Measurements from ENCODE around the gene CADM2.
"Not testable (repeated sequence)": the region's sequence is repeated elsewhere in the genome, so short reads cannot be mapped to it uniquely, and the experiment has no call there.

Gene CADM2

DNA sequence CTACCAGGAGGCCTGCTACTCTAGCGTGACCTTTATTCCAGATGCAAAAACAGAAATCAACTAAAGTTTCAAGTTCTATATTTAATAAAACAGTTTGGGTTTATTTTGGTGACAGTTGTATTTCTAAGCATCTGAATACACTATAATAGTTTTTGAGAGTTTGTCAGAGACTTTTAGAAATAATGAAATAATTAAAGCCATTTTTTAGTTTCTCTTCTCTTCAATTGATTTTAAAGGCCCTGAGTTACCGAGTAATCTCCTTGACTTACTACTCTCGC lies 523.4 kb downstream of the CADM2 start:
- DNase-seq (ENCODE audit: low read depth) = no peak
- TF ChIP-seq, protein P1, sequence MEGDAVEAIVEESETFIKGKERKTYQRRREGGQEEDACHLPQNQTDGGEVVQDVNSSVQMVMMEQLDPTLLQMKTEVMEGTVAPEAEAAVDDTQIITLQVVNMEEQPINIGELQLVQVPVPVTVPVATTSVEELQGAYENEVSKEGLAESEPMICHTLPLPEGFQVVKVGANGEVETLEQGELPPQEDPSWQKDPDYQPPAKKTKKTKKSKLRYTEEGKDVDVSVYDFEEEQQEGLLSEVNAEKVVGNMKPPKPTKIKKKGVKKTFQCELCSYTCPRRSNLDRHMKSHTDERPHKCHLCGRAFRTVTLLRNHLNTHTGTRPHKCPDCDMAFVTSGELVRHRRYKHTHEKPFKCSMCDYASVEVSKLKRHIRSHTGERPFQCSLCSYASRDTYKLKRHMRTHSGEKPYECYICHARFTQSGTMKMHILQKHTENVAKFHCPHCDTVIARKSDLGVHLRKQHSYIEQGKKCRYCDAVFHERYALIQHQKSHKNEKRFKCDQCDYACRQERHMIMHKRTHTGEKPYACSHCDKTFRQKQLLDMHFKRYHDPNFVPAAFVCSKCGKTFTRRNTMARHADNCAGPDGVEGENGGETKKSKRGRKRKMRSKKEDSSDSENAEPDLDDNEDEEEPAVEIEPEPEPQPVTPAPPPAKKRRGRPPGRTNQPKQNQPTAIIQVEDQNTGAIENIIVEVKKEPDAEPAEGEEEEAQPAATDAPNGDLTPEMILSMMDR (IDR thresholded peaks at IDR 0.05; ENCODE audit: low read depth, low read length, missing control alignments) = no peak
- in situ Hi-C loops (cut with HindIII; ENCODE audit: low sequenced_read_pairs) = no loop called here
- no peak overlapping the region for H3K4me3 ChIP-seq (ENCODE audit: low read depth, low read length)

DNA sequence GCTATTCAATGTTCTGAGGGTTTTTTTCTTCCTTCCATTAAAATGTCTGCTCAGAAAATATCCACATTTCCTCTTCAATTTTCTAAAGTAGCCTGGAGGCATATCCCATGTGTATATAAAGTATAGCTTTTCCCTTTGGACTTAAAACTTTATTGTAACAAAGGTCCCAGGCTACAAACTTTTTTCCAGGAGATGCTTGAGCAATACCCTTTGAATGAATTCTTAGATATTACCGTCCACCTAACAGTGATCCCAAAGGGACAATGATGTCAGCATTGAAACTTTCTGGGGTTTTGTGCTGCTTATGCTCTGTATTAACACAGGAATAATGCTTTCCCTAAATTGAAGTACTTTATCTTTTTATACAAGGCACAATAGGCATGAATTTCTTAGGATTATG lies 525.2 kb downstream of the CADM2 start:
- no peak for DNase-seq (ENCODE audit: low read depth)
- in situ Hi-C loops (cut with HindIII; ENCODE audit: low sequenced_read_pairs) = no loop called here
- TF ChIP-seq, protein P1 (IDR thresholded peaks at IDR 0.05; ENCODE audit: low read depth, low read length, missing control alignments) = no peak
- H3K4me3 ChIP-seq (ENCODE audit: low read depth, low read length) = no peak overlapping the region

DNA sequence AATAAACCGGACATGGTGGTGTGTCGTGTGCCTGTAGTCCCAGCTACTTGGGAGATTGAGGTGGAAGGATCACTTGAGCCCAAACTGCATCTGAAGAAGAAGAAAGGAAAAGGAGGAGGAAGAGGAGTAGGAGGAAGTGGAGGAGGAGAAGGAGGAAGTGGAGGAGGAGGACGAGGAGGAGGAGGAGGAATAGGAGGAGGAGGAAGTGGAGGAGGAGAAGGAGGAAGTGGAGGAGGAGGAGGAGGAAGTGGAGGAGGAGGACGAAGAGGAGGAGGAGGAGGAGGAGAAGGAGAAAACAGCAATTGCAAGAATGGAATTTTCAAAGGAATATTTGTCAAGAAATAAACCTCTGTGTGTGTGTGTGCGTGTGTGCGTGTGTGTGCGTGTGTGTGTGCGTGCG lies 528.6 kb downstream of the CADM2 start:
- no peak overlapping the region for H3K4me3 ChIP-seq (ENCODE audit: low read depth, low read length)
- in situ Hi-C loops (cut with HindIII; ENCODE audit: low sequenced_read_pairs) = no loop called here
- TF ChIP-seq, protein P1 (IDR thresholded peaks at IDR 0.05; ENCODE audit: low read depth, low read length, missing control alignments) = no peak
- no peak for DNase-seq (ENCODE audit: low read depth)

DNA sequence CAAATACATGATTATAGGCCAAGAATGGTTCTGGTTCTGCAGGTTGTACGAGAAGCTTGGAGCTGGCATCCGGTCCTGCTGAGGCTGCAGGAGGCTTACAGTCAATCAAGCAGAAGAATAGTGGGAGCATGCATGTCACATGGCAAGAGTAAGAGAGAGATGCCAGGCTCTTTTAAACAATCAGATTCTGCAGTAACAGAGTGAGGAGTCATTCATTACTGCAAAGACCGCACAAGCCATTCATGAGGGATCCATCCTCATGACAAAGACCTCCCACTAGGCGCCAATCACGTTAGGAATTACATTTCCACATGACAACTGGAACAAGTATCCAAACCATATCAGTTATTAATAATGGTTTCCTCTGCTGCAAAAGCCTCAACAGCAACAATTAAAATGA lies 536.8 kb downstream of the CADM2 start:
- in situ Hi-C loops (cut with HindIII; ENCODE audit: low sequenced_read_pairs) = no loop called here
- H3K4me3 ChIP-seq (ENCODE audit: low read depth, low read length) = no peak overlapping the region
- DNase-seq (ENCODE audit: low read depth) = no peak
- TF ChIP-seq, protein P1 (IDR thresholded peaks at IDR 0.05; ENCODE audit: low read depth, low read length, missing control alignments) = no peak

DNA sequence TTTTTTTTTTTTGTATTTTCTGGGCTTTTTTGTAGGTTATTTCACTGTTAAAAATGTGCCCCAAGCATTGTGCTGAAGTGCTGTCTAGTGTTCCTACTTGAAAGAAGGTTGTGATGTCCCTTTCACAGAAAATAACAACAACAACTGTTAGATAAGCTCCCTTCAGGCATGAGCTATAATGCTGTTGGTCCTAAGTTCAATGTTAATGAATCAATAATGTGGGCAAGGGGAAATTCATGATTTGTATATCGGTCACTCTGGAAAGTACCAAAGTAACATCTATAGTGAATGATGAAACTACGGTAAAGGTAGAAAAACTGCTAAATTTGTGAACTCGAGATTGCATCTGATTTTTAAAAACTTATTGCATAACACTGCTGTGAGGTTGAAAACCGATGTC lies 539.4 kb downstream of the CADM2 start:
- in situ Hi-C loops (cut with HindIII; ENCODE audit: low sequenced_read_pairs) = no loop called here
- TF ChIP-seq, protein P1 (IDR thresholded peaks at IDR 0.05; ENCODE audit: low read depth, low read length, missing control alignments) = no peak
- DNase-seq (ENCODE audit: low read depth) = no peak
- no peak overlapping the region for H3K4me3 ChIP-seq (ENCODE audit: low read depth, low read length)

DNA sequence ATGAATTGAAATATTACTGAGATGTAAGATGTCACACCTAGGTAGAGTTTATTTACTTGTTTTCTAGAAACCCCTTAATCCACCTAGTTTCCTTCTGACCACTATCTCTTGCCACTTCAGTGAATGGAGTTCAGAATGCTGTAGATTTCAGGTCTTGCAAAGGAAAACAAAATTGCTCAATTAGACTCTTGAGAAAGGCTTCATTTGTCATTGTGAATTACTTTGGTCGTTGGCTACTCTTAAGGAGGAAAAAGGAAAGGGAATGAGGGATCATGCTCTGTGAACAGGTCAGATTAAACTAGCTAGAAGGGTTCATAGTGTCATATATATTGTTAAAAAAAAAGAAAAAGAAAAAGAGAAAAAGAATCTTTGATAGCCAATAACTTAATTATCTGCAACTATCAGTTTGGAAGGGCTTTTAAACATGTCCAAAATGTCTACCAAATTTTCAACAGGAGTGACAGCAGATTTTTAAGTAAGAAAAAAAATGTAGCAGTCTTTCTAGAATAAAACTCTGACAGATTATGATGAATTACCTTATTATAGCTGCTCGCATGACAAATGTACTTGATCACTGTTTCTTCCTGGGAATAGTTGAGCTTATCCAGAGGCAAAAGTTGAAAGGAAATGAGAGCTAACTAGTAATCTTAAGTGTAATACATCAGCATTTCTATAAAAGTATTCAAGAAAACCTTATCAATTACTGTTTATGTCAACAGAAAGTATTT lies 543.5 kb downstream of the CADM2 start:
- TF ChIP-seq, protein P1 (IDR thresholded peaks at IDR 0.05; ENCODE audit: low read depth, low read length, missing control alignments) = no peak
- no peak for DNase-seq (ENCODE audit: low read depth)
- in situ Hi-C loops (cut with HindIII; ENCODE audit: low sequenced_read_pairs) = no loop called here
- H3K4me3 ChIP-seq (ENCODE audit: low read depth, low read length) = no peak overlapping the region

DNA sequence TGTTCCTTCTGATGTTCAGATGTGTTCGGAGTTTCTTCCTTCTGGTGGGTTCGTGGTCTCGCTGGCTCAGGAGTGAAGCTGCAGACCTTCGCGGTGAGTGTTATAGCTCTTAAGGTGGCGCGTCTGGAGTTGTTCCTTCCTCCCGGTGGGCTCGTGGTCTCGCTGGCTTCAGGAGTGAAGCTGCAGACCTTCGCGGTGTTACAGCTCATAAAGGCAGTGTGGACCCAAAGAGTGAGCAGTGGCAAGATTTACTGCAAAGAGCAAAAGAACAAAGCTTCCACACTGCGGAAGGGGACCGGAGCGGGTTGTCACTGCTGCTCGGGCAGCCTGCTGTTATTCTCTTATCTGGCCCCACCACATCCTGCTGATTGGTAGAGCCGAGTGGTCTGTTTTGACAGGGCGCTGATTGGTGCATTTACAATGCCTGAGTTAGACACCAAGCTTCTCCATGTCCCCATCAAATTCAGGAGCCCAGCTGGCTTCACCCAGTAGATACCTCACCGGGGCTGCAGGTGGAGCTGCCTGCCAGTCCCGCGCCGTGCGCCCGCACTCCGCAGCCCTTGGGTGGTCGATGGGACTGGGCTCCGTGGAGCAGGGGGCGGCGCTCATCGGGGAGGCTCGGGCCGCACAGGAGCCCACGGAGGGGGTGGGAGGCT lies 545.5 kb downstream of the CADM2 start:
- H3K4me3 ChIP-seq (ENCODE audit: low read depth, low read length); DNase-seq (ENCODE audit: low read depth); in situ Hi-C loops (cut with HindIII; ENCODE audit: low sequenced_read_pairs): not testable (repeated sequence)

DNA sequence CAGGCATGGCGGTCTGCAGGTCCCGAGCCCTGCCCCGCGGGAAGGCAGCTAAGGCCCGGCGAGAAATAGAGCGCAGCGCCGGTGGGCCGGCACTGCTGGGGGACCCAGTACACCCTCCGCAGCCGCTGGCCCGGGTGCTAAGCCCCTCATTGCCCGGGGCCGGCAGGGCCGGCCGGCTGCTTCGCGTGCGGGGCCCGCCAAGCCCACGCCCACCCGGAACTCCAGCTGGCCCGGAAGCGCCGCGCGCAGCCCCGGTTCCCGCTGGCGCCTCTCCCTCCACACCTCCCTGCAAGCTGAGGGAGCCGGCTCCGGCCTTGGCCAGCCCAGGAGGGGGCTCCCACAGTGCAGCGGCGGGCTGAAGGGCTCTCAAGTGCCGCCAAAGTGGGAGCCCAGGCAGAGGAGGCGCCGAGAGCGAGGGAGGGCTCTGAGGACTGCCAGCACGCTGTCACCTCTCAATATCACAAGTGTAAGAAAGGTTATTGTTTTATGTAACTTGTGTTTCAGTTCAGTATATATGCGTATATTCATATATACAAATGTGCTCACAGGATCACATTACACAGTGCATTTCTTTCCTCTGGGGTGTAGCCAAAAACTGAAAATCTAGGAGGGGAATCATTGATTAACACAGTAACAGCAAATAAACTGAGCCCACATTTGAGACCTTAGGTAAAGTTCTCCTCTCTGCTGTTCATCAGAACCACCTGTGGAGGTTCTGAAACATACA lies 546.2 kb downstream of the CADM2 start:
- DNase-seq (ENCODE audit: low read depth); H3K4me3 ChIP-seq (ENCODE audit: low read depth, low read length); in situ Hi-C loops (cut with HindIII; ENCODE audit: low sequenced_read_pairs): not testable (repeated sequence)

DNA sequence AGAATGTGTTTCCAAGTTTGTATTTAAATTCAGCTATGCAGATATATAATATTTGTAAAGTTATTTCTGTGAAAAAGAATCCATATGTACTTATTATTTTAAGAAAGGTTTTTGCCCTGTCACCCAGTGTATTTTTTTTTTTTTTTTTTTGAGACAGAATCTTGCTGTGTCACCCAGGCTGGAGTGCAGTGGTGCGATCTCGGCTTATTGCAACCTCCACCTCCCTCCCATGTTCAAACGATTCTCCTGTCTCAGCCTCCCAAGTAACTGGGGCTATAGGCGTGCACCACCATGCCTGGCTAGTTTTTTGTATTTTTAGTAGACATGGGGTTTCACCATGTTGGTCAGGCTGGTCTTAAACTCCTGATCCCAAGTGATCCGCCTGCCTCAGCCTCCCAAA lies 548.3 kb downstream of the CADM2 start:
- H3K4me3 ChIP-seq (ENCODE audit: low read depth, low read length); DNase-seq (ENCODE audit: low read depth); in situ Hi-C loops (cut with HindIII; ENCODE audit: low sequenced_read_pairs): not testable (repeated sequence)
